NCI-H2107 treated with DMSO at 0.1 percent for 48 hours (cell line): Measurements from ENCODE around the gene BBS5.
"Not testable (repeated sequence)": the region's sequence is repeated elsewhere in the genome, so short reads cannot be mapped to it uniquely, and the experiment has no call there.

Source experiments
- DNase-seq: peaks from one replicate; lab custom pipeline; 2025; ENCODE audit not compliant: unreplicated experiment; lab: John Stamatoyannopoulos, UW

Gene BBS5

GRCh38 chr2:169485650-169486138 lies 6.4 kb downstream of the BBS5 start:
- DNase-seq = no peak

GRCh38 chr2:169486487-169486886 lies 7.2 kb downstream of the BBS5 start:
- DNase-seq = no peak

- no peak for DNase-seq
Measured at GRCh38 chr2:169490834-169491233, 11.5 kb downstream of the BBS5 start.

- DNase-seq = no peak
Measured at GRCh38 chr2:169491378-169491777, 12.1 kb downstream of the BBS5 start.

GRCh38 chr2:169493360-169493759 lies 14.1 kb downstream of the BBS5 start:
- no peak for DNase-seq

GRCh38 chr2:169495310-169495928 lies 16.1 kb downstream of the BBS5 start:
- DNase-seq = peak; percentile 24

GRCh38 chr2:169504651-169505050 lies 25.4 kb downstream of the BBS5 start:
- DNase-seq = no peak

GRCh38 chr2:169507698-169508097 lies 28.4 kb downstream of the BBS5 start:
- peak; percentile 40 for DNase-seq

GRCh38 chr2:169509298-169509885 lies 30.1 kb downstream of the BBS5 start, which contains the start of gene KLHL41:
Gene KLHL41, plus strand, starts transcription at chr2:169509702. Its CDS starts 77 bp downstream, at chr2:169509779.
- peak; percentile 44 for DNase-seq

GRCh38 chr2:169509955-169510354 lies 30.7 kb downstream of the BBS5 start:
- no peak for DNase-seq

- DNase-seq = no peak
Measured at GRCh38 chr2:169510496-169510895, 31.2 kb downstream of the BBS5 start.

GRCh38 chr2:169511818-169512217 lies 32.5 kb downstream of the BBS5 start:
- DNase-seq = no peak

GRCh38 chr2:169512525-169512924 lies 33.2 kb downstream of the BBS5 start:
- DNase-seq = no peak

- DNase-seq = no peak
Measured at GRCh38 chr2:169513094-169513493, 33.8 kb downstream of the BBS5 start.

- no peak for DNase-seq
Measured at GRCh38 chr2:169513926-169514325, 34.6 kb downstream of the BBS5 start.

- not testable (repeated sequence) for DNase-seq
Measured at GRCh38 chr2:169514758-169515157, 35.5 kb downstream of the BBS5 start.

GRCh38 chr2:169516488-169516995 lies 37.2 kb downstream of the BBS5 start:
- DNase-seq = not testable (repeated sequence)

- DNase-seq = no peak
Measured at GRCh38 chr2:169520896-169521295, 41.6 kb downstream of the BBS5 start.

- no peak for DNase-seq
Measured at GRCh38 chr2:169523681-169524080, 44.4 kb downstream of the BBS5 start.

- DNase-seq = peak; percentile 29
Measured at GRCh38 chr2:169525434-169525833, 46.1 kb downstream of the BBS5 start.

GRCh38 chr2:169526451-169526850 lies 47.2 kb downstream of the BBS5 start:
- no peak for DNase-seq

- DNase-seq = peak; percentile 12
Measured at GRCh38 chr2:169528271-169528701, 49.0 kb downstream of the BBS5 start.
